GM12874 (cell line): ENCODE measurements around the gene EFCAB13.

Source experiments
- TF ChIP-seq, protein P1 (sequence below): IDR thresholded peaks from 2 replicates; pipeline ENCODE4 v1.5.1; 2011; ENCODE audit warnings: low read depth, mild to moderate bottlenecking, control low read depth, low read length, moderate library complexity; ENCODE audit not compliant: insufficient read depth

EFCAB13 gene

DNA sequence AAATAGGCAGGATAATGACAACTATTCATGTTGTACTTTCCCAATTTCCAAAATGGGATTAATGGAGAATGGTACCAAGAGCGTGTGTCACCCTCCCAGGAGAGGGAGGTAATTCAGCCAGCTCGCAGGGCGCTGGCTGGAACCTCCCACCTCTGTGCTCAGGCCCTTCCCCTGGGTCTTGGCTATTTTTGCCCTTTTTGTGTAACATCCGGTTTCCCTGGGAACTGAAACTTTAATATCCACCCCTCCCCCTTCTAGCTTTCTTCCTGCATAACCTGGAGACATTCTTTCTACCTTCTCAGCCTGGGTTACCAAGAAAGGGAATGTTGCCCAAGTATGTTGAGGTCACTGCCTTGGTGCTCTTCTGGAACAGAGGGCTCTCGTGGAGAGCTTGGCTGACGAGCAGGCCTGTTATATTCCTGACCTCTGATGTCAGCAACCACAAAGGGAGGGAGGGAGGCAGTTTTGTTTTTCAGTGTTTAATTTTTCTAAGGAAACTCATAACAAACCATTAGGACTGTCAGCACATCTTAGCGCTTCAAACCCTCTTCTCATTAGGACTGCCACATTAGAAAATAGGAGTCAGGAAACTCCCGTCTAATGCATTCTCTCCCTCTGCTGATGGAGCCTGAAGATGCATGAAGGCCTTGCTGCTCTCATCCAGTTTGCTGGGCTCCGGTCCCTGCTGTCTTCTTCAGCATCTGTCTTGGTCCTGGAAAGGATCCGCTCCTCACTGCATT is 44.5 kb upstream of the EFCAB13 start:
- TF ChIP-seq, protein P1, sequence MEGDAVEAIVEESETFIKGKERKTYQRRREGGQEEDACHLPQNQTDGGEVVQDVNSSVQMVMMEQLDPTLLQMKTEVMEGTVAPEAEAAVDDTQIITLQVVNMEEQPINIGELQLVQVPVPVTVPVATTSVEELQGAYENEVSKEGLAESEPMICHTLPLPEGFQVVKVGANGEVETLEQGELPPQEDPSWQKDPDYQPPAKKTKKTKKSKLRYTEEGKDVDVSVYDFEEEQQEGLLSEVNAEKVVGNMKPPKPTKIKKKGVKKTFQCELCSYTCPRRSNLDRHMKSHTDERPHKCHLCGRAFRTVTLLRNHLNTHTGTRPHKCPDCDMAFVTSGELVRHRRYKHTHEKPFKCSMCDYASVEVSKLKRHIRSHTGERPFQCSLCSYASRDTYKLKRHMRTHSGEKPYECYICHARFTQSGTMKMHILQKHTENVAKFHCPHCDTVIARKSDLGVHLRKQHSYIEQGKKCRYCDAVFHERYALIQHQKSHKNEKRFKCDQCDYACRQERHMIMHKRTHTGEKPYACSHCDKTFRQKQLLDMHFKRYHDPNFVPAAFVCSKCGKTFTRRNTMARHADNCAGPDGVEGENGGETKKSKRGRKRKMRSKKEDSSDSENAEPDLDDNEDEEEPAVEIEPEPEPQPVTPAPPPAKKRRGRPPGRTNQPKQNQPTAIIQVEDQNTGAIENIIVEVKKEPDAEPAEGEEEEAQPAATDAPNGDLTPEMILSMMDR = no peak

DNA sequence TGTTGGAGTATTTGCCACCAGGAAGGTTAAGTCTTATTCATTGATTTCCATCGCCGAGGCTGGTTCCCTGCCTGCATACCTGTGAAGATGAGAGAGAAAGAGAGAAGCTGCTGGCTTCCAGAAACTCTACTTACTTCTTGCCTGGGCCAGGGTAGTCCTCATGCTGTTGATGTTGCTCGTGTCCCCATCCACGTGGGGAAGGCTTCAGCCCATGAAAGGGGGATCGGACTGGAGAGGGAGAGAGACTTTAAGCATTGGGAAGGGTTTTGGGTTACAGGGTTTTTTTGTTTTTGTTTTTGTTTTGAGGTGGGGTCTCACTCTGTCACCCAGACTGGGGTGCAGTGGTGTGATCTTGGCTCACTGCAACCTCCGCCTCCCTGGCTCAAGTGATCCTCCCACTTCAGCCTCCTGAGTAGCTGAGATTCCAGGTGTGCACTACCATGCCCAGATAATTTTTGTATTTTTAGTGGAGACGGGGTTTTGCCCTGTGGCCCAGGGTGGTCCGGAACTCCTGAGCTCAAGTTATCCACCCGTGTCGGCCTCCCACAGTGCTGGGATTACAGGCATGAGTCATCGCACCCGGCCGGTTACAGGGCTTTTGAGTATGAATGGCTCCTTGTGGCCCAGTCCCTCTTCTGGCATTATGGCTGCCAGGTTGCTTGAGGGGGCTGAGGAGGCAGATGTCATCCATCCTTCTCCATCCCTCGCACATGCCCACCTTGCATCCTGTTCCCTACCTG is 43.5 kb upstream of the EFCAB13 start:
- TF ChIP-seq, protein P1 = no peak

DNA sequence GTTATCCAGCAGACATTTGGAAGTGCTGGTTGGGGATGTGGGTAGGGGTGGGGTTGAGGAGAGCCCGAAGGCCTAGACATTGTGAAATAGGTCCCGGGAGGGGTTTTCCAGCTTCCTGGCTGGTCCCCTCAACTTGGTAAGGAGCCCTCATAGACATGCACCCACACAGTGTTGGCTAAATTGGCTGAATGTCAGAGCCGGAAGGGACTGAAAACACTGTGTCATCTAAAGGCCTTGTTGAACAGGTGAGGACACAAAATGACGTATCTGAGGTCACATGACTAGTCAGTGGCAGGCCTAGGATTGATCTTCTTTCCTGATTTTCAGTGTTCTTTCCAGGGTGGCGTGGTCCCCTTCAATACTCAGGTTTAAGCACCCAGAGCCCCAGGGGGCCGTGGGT is 42.5 kb upstream of the EFCAB13 start:
- TF ChIP-seq, protein P1 = no peak

DNA sequence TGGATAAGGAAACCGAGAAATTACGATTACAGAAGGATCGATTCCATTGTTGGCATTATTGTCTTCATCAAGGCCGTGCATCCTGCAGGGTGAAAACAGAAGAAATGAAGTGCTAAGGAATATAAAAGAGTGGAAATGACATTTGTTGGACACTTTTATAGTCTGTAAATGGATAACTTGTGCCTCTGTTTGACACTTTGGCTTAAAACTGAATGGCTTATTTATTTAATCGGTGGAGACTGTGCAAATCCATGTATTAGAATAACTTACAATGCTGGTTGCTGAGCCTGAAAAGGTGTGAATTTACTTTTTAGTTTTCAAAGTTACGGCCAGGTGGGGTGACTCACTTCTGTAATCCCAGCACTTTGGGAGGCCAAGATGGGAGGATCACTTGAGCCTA is 38.8 kb upstream of the EFCAB13 start:
- TF ChIP-seq, protein P1 = no peak

DNA sequence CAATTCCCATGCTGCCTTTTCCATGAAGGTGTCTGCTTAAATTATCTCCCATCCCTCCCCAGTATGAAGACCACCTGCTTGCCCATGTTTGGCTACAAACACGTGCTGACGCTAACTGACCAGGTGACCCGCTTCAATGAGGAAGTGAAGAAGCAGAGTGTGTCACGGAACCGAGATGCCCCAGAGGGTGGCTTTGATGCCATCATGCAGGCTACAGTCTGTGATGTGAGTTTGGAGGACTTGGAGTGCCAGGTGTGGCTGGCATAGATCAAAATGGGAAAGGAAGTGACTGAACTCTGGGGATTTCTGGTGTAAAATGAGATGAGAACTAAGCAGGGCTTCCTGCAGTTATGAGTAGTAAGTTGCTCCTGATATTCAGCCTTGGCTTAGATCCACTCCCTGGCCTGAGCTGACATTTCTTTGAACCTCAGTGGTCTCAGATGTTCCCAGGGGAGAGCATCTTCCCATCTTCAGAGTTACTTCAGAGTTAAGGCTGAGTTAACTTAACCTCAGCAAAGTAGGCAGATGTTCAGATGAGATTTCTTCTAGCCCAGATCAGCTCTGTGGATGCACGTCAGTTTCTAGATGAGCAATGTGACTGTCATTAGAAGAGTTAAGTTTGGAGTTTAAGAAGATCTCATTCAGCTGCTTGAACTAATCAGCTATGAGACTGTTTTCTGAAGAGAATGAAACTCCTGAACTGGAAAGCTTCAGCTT is 37.4 kb upstream of the EFCAB13 start:
- TF ChIP-seq, protein P1 = no peak

DNA sequence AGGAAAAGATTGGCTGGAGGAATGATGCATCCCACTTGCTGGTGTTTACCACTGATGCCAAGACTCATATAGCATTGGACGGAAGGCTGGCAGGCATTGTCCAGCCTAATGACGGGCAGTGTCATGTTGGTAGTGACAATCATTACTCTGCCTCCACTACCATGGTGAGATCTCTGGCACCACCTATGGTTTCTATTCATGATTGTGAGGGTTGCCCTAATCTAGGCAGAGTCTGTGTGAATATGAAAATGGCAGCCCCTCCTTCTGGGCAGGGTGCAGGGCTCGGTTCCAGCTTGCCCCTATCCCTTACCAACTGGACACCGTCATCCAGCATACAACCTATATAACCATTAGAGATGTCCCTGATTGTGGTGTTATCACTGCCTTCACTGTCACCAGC is 36.7 kb upstream of the EFCAB13 start:
- TF ChIP-seq, protein P1 = peak; percentile 41; the same call in 1 of the 2 replicates

DNA sequence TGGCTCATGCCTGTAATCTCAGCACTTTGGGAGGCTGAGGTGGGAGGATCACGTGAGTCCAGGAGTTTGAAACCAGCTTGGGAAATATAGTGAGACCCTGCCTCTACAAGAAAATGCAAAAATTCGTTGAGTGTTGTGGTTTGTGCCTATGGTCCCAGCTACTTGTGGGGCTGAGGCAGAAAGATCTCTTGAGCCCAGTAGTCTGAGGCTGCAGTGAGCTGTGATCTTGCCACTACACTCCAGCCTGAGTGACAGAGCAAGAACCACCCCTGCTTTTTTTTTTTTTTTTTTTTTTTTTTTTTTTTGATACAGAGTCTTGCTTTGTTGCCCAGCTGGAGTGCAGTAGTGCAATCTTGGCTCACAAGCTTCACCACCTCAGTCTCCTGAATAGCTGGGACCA is 36.1 kb upstream of the EFCAB13 start:
- TF ChIP-seq, protein P1 = no peak
